DOHH2 (cell line): ENCODE results near the gene SCUBE2.

Experiments
- EZH2phosphoT487 ChIP-seq: fragments of 200-600 bp; sonication (generic); IDR thresholded peaks from 2 replicates; pipeline ENCODE4 v1.6.1; 2017; ENCODE audit warnings: borderline replicate concordance, mild to moderate bottlenecking, antibody characterized with exemption, low read length, moderate library complexity, mixed read lengths
- TF ChIP-seq, protein P1 (sequence below): fragments of 200-600 bp; sonication (generic); IDR thresholded peaks from one replicate; pipeline ENCODE4 v1.5.1; 2014; ENCODE audit warnings: antibody characterized with exemption, mild to moderate bottlenecking, low read depth, low read length; ENCODE audit not compliant: poor library complexity, severe bottlenecking

DNA sequence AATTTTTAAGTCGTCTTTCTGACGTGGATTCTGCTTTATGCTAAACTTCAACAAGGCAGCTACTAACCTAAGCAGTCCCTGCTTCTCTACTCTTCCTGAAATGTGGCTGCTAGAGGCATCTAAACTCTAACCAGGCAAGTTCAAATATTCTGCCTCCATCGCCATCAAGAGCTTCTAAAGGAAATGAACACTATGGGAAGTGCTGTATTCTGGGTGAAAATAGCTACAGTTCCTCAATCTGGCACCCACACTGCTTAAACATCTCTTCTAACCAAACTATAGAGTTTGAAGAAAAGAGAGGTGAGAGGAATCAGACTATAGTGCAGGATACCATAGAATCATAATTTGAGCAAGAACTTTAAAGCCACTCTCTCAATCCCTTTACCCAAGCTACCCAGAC, 93.9 kb downstream of the SCUBE2 start:
- TF ChIP-seq, protein P1, sequence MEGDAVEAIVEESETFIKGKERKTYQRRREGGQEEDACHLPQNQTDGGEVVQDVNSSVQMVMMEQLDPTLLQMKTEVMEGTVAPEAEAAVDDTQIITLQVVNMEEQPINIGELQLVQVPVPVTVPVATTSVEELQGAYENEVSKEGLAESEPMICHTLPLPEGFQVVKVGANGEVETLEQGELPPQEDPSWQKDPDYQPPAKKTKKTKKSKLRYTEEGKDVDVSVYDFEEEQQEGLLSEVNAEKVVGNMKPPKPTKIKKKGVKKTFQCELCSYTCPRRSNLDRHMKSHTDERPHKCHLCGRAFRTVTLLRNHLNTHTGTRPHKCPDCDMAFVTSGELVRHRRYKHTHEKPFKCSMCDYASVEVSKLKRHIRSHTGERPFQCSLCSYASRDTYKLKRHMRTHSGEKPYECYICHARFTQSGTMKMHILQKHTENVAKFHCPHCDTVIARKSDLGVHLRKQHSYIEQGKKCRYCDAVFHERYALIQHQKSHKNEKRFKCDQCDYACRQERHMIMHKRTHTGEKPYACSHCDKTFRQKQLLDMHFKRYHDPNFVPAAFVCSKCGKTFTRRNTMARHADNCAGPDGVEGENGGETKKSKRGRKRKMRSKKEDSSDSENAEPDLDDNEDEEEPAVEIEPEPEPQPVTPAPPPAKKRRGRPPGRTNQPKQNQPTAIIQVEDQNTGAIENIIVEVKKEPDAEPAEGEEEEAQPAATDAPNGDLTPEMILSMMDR: no peak
- no peak for TF ChIP-seq EZH2phosphoT487
